ENCODE results near the gene GRPEL2. TPM values are rescaled to one million over a fixed set of nuclear protein-coding genes. Genes with fewer than 3 reads are reported as not detected.

Gene GRPEL2
- 14.0 and 17.3 TPM in 2 replicates for total RNA-seq

GRCh38 chr5:149345147-149345891 lies at the start of gene GRPEL2:
TSS of gene GRPEL2 (plus strand) at chr5:149345499. CDS start at chr5:149345540, 41 bp downstream.

GRCh38 chr5:149357370-149358293 lies 12.3 kb downstream of the GRPEL2 start, which contains the start of gene PCYOX1L:
TSS of gene PCYOX1L (plus strand) at chr5:149358046. CDS start at chr5:149358069, 23 bp downstream.

GRCh38 chr5:149379177-149379761 lies 34.0 kb downstream of the GRPEL2 start, which contains the start of gene IL17B:
TSS of gene IL17B (minus strand) at chr5:149379292. CDS start at chr5:149379225, 67 bp downstream.

Other genes with a start within 250 kb of the GRPEL2 start
- gene ABLIM3, start 204.0 kb upstream of the GRPEL2 start, total RNA-seq = 19.2 and 28.5 TPM in 2 replicates
- gene AFAP1L1, start 73.6 kb upstream of the GRPEL2 start, total RNA-seq = 17.1 and 23.3 TPM in 2 replicates
- gene PCYOX1L, start 12.5 kb downstream of the GRPEL2 start, total RNA-seq = 12.8 and 17.7 TPM in 2 replicates
- gene IL17B, start 33.8 kb downstream of the GRPEL2 start, total RNA-seq = not detected in 2 replicates
- gene CSNK1A1, start 205.9 kb downstream of the GRPEL2 start, total RNA-seq = 202 and 284 TPM in 2 replicates
- 0.43 and 3.2 TPM in 2 replicates for gene ARHGEF37, start 236.0 kb downstream of the GRPEL2 start, total RNA-seq

All from pericardium fibroblast (primary cell).